Dedifferentiated amniotic fluid mesenchymal stem cell (primary cell): Measurements from ENCODE around the gene METTL24.

Experiments
- DNase-seq: peaks from one replicate; pipeline ENCODE4 v3.0.0-alpha.2; 2016; ENCODE audit errors: extremely low spot score

The METTL24 gene

DNA sequence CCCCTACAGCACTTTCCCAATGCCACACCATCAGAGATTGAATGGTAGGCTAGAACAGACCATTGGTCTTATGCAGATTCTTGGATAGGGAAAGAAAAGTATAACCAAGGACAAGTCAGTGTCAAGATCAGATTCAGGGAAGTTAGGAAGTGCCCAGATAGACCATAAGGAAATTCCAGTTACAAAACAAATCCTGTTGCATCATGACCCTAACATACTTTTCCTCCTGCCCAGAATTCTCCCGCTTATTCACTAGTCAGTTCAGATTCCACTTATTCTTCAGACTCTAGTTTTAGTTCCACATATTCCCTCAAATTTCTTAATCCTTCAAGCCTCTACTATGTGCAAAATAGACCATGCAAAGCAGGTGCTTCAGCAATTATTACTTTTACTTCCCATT lies 20.7 kb downstream of the METTL24 start:
- no peak for DNase-seq

DNA sequence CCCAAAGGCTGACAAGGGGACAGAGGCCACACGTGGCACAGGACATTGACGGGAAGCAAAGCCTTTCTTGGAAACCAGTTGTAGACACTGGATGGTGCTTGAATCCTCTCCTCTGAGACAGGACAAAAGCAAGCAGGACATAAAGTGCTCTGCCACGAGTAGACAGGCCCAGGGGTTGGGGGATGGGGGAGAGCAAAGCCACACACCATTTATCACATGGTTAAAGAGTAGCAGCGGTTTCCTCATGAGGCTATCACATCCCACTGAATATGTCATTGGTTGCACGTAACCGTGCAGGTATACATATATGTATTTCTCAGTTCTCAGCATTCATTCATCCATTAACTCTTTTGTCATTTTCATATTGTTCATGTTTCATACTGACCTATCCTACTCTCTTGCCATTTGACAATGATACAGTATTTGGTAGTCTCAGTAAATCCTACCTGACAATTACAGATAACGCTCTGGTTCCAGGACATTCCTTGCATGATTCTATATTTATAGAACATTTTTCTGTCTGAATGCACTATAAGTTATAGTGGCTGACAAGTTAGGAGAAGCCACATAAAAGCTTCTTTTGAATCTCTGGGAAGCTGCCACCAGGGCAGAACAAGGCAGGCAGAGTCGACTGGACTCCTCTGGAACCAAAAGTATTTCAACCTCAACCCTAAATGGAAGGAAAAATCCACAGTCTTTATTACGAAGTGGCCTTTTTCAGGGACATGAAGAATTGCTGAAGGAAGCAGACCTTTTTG lies 23.5 kb downstream of the METTL24 start:
- no peak for DNase-seq

DNA sequence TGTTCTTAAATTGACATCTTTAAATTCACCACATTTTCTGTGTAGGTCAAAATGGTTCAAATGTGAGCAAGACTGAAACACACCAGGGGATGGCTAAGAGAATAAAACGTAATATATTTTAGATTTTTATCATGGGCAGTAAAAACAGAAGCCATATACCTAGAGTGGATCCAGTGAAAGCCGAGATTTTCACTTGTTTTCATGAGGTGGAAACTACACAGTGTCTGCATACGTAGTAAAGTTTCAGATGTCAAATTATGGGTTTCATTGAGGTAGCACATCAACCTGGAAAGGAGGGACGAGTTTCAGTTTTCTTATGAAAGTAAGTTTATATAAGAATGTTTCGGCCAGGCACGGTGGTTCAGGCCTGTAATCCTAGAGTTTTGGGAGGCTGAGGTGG lies 25.9 kb downstream of the METTL24 start:
- DNase-seq, result no peak

DNA sequence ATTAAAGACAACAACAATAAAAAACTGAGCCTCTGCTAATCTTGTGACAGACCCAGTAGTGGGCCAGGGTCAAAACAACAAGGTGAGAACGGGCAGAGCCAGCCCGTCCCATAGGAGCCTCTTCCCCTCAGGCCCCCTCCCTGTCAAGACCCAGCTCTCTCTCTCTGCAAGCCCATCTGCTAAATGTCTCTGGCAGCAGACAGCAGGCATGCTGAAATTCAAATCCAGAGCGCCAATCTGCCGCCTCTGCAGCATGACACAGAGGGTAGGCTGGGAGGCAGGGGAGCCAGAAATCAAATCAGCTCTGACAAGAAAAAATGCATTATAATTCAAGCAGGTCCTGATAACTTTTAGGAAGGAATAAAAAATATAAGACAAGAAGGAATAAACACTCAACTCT lies 26.3 kb downstream of the METTL24 start:
- no peak for DNase-seq

DNA sequence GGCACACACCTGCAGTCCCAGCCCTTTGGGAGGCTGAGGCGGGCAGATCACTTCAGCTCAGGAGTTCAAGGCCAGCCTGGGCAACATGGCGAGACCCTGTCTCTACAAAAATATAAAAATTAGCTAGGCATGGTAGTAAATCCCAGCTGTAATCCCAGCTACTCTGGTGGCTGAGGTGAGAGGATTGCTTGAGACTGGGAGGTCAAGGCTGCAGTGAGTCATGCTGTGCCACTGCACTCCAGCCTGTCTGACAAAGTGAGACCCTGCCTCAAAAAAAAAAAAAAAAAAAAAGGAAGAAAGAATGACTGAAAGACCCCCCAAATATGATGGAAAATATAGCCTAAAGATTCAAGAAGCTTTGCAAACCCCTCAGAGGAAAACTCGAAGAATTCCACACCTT lies 26.8 kb downstream of the METTL24 start:
- no peak for DNase-seq

DNA sequence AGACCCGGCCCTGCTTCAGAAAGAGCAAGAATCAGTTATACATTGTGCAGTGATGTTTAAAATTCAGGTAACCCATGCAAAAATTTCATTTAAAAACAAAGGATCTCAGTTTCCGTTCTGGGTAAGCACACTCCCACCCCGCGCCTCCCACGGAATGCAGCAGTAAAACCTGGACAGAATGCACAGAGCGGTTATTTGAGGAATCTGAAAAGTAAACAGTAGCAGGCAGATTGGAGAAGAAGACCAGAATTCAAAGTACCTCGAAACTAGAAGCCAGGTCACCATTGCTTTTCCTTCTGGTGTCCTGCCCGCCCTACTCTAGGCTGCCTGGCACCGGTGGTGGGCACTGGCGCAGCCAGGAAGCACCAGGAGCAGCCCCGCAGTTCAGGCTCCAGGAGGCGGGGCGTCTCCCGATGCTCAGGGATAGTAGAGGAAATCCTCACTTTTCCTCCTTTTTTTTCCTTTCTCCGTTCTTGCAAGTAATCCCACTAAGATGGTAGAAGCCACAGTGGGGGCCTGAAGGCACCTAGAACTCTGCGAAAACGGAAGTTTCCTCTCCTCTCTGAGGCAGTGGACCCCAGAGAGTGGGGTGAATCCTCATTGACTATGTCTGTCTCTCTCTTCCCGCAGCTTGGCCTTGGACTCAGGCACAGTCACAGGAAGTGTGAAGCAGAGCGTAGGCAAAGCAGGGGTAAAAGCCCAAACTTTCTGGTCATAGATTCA lies 28.3 kb downstream of the METTL24 start:
- no peak for DNase-seq

DNA sequence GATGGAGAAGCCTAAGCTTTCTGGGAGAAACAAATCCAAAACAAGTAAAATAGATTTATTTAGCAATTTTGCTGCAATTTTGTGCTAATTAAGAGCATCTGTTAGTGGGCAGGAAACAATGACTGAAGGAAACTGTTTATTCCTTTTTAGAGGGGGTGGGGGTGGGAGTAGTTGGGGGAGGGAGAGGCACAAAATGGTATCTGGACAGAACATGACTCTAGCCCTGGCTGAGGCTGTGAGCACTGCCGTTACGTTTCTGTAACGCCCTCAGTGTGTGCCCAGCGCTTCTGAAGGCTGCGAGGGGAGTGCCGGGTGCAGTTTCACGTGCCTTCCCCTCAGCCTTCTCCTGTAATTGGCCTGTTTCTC lies 28.8 kb downstream of the METTL24 start:
- no peak for DNase-seq

DNA sequence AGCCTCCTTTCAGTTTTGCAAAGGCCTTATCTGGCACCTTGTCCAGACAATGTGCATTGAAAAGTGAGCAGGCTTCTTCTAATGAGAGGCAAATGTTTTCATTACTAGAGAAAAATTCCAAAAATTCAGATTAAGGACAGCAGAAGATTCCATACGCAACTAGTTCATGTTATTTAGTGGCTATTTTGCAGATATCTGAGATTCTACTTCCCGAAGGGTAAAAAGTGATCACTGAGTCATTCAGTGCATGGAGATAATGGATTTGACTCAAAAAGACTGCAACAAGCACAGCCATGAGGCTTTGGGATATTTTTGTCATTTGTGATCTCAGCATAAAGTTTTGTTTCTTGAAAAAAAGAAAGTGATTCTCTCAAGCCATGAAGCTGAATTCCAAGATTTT lies 29.9 kb downstream of the METTL24 start:
- DNase-seq, result peak; percentile 49

DNA sequence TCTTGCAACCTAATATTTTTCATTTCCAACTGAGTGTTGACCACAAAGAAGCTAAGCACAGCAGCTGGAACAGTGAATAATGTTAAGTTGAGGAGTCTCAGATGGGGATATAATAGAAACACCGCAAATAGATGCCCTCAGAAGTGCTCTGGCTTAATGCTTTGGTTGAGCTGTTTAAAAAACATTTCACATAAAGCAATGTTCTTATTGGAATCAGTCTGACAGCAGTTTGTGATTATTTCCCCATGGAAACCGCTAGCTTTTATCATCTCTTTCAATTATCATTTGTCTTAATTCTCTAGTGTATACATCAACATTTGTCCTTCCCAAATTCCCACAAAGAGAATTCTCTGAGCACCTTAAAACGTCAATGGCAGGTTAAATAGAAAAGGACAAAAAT lies 30.8 kb downstream of the METTL24 start:
- no peak for DNase-seq

DNA sequence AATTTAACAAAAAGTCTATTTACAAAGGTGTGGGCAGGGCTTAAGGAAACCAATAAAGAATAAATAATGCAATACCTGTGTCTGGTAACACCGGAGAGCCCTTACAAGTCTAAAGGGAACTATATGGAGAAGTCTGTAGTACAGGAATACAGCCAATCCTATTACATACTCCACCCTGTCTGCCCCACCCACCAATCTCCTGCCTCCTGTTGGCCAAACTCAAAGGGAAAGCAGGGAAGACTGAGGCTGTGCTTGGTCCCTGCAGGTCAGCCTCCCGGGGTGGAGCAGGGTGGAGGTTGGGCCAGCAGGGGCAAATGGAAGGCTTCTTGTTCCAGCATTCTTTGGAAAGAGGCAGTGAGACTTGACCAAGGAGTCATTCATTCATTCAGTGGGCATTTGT lies 31.5 kb downstream of the METTL24 start:
- DNase-seq, result no peak

DNA sequence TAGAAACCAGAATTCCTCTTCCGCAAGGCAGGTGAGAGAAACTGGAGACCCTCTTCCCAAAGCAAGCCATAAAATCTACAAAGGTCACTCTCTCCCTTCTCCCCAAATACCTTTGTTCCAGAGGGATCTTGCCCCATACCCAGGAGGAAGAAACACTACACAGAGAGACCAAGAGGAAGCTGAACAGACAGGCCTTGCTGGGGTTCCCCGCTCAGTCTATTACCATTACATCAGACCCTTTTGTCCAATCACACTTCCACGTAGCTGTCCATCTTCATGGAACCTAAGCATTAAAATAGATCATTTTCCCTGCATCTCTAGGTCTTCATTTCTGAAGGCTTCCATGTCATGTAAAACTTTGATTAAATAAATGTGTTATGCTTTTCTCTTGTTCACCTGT lies 32.1 kb downstream of the METTL24 start:
- DNase-seq, result no peak

DNA sequence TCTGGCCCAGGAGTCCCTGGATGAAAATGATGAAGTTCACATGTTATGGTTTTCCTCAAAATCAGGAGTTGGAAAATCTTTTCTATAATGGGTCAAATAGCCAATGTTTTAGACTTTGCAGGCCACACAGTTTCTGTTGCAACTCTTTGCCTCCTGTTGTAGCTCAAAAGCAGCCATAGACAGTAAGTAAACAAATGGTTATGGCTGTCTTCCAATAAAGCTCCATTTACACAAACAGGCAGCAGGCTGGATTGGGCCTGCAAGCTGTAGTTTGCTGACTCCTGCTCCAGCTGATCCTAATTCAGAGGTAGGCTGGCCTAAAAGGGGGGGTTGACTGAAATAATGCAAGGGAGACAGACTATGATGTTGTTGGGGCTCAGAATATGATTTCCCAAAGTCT lies 33.0 kb downstream of the METTL24 start:
- DNase-seq, result peak; percentile 85

DNA sequence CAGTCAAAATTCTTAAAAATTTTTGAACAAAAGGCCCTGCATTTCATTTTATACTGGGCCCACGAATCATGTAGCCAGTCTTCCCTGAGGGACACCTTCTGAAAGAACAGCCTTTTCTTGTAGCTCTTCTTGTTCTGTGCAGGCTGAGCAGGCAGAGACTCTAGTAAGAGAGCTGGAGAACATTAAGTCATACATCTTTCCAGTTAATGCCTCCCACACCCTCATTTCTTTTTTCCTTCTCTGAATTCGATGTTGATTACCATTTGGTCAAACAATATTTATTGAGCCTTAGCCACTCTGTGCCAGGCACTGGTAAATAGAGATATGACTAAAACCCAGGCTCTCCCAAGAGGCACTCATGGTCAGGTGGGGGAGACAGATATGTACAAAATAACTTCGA lies 33.6 kb downstream of the METTL24 start:
- no peak for DNase-seq

DNA sequence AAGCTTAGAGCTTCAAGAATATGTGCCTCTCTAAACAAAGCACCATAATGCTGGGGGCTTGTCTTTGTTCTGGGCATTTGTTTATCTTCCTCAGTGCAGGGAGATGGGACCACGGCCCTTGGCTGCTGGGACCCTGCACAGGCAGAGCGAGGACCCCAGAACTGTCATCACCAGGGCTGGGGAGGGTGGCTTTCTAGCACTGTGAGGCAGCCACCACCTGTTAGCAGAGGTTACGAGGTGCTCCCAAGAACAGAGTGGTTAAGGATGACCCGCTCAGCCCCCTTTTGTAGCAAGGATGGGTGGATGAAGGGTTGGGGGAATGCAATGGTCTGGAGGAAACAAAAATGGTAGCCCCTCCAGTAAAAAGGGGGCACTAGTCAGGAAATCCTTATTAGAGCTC lies 34.9 kb downstream of the METTL24 start:
- DNase-seq, result no peak

DNA sequence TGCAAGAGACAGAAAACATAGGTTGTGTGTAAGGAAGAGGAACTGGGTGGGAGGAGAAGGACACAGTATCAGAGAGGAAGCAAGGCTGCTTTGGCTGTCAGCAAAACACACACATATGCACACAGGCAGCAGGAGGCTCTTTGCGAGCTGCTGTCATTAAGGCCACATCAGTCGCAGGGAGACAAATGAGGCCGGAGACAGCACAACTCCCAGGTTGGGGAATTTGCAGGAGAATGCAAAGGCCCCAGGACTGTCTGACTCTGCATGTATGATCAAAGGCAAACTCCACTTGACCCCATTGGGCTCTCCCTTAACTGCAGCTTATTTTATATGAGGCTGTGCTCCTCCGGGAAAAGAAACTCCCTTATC lies 35.3 kb downstream of the METTL24 start:
- DNase-seq, result no peak

DNA sequence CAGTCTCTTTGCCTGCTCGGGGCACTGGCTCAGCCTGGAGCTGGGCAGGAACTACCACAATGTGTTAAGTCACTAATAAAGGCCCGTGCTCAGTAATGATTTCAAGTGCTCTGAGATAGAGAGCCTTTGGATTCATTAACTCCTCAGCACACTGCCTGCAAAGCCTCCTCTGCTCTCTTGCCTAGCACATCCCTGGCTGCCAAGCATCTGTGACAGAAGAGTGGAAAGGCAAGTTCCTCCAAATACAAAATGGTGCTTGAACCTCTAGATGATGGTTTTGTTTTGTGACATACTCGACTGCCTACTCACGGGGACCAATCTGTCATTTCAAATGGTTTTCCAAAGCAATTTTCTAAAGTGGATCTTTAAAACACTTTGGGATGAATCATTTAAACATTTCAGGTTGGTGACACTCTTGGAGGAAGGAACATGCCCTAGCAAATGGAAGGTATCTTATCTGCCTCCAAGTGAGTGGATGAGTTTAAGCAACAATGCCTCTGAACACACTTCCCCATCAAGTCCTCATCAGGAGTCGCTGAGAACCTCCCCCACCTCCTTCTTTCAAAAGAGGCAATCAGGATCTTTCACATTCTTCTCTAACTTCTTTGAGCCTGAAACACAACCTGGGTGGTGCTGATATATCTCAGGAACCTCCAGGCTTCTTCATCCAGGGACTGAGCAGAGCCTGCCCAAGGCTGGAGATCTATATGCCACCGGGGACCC lies 35.8 kb downstream of the METTL24 start:
- no peak for DNase-seq

DNA sequence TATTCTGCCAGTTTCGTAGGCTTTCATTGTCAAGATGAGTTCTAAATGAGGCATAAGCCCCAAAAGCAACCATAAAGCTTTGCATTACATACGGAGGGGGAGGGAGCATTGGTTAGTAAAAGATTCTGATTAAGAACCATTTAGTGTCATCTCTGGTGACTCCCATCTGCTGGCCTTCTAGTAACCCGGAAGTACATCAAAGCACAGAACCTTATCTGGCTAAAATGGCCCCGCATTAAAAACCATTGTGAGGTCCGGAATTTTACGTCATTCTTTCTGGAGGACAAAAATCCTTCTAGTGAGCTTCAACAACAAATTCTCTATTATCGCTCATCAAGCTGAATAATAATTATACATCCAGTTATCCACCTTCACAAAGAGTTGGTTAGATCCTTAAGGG lies 37.8 kb downstream of the METTL24 start:
- no peak for DNase-seq

DNA sequence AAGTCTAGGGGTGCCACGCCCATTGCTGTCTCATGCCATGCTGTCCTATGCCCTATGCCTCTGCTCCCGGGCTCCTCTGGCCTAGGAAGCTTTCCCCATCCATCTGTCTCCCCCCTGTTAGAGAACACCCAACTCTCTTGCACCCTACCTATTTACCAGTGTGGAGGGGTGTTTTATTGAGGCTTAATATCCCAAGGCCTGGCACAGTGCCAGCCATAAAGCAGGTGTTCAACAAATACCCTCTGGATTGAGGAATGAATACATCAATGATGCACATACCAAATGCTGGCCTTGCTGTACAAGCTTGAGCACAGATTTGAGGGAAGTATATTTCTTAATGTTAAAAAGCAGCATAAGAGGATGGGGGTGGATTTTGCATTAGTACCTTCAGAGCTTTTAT lies 38.3 kb downstream of the METTL24 start:
- DNase-seq, result no peak

DNA sequence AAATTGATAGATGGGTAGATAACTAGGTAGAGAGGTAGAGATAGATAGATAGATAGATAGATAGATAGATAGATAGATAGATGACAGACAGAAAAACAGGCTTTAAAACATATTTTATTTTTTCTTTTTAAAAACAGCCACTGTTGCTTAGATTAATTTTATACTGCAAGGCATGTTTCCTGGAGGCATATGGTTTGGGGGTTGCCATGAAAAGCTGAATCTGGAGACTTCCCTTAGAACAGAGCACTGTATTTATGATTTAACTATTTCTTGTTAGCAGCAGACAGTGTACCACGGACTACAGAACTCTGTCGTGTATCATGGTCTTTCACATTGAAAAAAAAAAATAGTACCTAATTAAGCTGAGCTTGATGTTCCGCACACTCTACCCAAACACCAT lies 38.8 kb downstream of the METTL24 start:
- DNase-seq, result no peak

DNA sequence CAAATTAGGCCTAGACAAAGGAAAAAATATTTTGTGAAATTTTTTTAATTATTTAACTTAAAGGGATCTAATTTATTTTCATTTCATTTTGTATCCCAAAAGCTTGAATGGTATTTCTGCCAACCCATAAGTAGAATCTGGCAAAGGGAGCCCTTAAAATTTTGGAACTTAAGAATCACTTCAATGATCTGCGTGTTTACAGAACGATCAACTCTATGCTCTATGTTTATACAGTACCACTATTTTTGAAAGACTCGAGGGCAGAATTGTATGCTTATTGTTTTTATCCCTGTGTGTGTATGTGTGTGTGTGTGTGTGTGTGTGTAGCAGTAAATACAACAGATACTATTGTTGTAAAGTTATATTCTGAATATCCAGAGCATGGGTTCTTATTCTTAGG lies 39.2 kb downstream of the METTL24 start:
- DNase-seq, result no peak

DNA sequence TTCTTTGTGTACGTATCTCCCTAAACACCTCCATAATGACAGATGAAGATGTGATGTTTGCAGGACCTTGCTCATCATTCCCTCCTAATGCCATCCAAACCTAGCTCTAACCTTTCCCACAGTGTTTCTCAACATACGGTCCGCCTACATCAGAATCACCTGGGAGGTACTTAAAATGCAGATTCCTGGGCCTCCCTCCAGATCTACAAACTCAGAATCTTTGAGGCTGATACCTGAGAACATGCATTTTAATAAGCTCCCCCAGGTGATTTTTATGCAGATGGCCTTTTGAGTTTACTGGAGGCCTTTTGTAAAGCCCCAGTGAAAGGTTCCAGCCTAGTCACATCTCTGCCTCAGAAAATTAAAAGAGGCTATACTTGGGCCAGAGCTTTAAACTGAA lies 40.5 kb downstream of the METTL24 start:
- no peak for DNase-seq

DNA sequence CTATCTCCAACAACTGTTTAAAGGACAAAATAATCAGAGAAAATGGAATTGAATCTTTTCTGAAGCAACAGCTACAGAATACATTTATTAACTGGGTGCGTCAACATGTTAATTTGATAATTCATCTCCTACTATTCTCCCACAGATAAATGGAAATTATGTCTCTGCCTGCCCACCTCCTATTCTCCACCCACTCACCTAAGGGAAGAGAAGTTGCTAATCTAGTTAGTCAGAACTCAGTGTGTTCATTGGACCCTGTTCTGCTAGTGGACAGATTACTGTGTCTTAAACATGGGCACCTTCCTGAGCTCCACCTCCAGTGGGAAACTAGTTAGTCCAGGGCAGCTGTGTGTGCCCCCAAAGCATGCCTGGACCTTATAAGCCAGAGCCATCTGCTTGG lies 41.0 kb downstream of the METTL24 start:
- no peak for DNase-seq

DNA sequence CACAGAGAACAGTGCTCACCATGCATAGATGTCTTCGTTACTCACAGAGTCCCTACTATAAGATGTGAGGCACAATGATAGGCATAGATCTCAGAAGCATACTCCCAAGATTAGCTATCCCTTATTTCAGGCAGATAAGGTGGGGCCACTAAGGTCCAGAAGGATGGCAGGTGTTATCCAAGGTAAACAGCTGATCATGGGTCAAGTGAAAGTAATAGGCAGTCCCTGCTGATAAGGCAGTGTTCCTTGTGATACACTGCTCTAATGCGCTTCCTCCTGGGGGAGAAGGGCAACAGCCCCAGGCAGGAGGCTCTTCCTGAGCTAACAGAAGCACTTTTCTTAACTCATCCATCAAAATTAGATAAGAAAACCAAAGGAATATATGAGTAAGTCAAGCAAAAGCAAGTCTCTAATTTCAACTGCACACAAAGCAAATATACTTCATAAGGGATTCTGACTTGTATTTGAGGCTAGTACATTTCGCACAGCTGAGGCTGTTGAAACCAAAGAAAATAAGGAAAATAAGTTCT lies 42.2 kb downstream of the METTL24 start:
- no peak for DNase-seq
